Measurements from ENCODE around the gene NUAK2.

The NUAK2 gene

DNA sequence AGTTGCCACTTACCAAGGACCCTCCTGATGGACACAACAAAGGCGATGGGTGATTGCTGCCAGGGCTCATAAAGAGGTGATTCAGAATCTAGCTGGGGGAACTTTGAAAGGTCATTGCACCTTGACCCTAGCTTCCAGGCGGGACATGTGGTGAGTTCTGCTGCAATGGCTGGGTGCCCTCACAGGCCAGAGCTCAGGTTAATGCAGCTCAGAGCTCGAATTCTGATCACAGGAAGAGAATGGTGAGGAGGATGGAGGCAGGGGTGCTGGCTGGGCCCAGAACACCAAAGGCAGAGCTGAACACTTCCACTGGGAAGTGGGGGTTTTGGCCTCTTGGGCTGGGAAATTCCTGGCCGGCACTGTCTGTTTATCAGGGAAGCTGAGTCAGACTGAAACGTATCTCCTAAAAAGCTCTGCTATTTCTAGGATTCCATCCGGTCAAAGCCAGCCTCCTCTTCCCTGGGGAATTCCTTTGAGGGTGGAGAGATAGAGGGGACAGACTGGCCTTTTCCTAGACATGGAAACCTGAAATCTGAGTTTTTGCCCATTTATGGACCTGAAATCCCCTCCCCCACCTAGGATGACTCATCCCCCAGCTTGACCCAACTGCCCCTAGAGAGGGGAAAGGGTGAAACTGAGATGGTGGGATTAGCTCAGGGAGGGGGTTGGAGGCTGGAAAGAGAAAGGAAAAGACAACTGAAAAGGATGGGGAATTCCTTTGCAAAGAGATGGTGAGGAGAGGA, 27.2 kb downstream of the NUAK2 start:
- no peak overlapping the region for H3K4me3 ChIP-seq (ENCODE audit: low read depth, low read length)
- TF ChIP-seq CTCF (IDR thresholded peaks at IDR 0.05; ENCODE audit: low read depth, low read length) = no peak

- H3K4me3 ChIP-seq (ENCODE audit: low read depth, low read length) = no peak overlapping the region
- no peak for TF ChIP-seq CTCF (IDR thresholded peaks at IDR 0.05; ENCODE audit: low read depth, low read length)
Measured at GRCh38 chr1:205293350-205294074, 28.0 kb downstream of the NUAK2 start.

- TF ChIP-seq CTCF (IDR thresholded peaks at IDR 0.05; ENCODE audit: low read depth, low read length) = no peak
- H3K4me3 ChIP-seq (ENCODE audit: low read depth, low read length) = no peak overlapping the region
Measured at GRCh38 chr1:205291596-205291995, 29.9 kb downstream of the NUAK2 start.

- TF ChIP-seq CTCF (IDR thresholded peaks at IDR 0.05; ENCODE audit: low read depth, low read length) = no peak
Measured at GRCh38 chr1:205287767-205288559, 33.6 kb downstream of the NUAK2 start.

GRCh38 chr1:205287076-205287475, 34.5 kb downstream of the NUAK2 start:
- no peak overlapping the region for H3K4me3 ChIP-seq (ENCODE audit: low read depth, low read length)
- TF ChIP-seq CTCF (IDR thresholded peaks at IDR 0.05; ENCODE audit: low read depth, low read length) = no peak

More at GRCh38 chr1:205287767-205288559, 33.6 kb downstream of the NUAK2 start:
- no peak overlapping the region for H3K4me3 ChIP-seq (ENCODE audit: low read depth, low read length)

GRCh38 chr1:205286335-205286950, 35.1 kb downstream of the NUAK2 start:
- no peak for TF ChIP-seq CTCF (IDR thresholded peaks at IDR 0.05; ENCODE audit: low read depth, low read length)
- no peak overlapping the region for H3K4me3 ChIP-seq (ENCODE audit: low read depth, low read length)
